A549 (cell line): Measurements from ENCODE around the gene MLXIP.

Experiments used
- CTCF ChIP-seq: fragments of >200 bp; sonication (Bioruptor Twin); formaldehyde crosslinking; IDR thresholded peaks from 3 replicates; pipeline ENCODE4 v1.5.1; 2016
- EHF ChIP-seq: fragments of 250-450 bp; sonication (Bioruptor Pico); IDR thresholded peaks from 2 replicates; pipeline ENCODE4 v1.5.0; 2020; ENCODE audit warnings: mild to moderate bottlenecking
- FOSB ChIP-seq: fragments of 250-450 bp; sonication (Bioruptor Pico); IDR thresholded peaks from 2 replicates; pipeline ENCODE4 v1.5.0; 2020; ENCODE audit warnings: mild to moderate bottlenecking, moderate library complexity
- HMGXB4 ChIP-seq: fragments of 250-450 bp; sonication (Bioruptor Pico); IDR thresholded peaks from 2 replicates; pipeline ENCODE4 v1.5.0; 2021; ENCODE audit warnings: mild to moderate bottlenecking, moderate library complexity, borderline replicate concordance
- MAZ ChIP-seq: fragments of 150-350 bp; IDR thresholded peaks from 2 replicates; pipeline ENCODE4 v1.6.1; 2014; ENCODE audit warnings: antibody characterized with exemption, low read depth, low read length, borderline replicate concordance
- NFE2L2 ChIP-seq: fragments of 150-350 bp; conservative IDR thresholded peaks from 2 replicates; pipeline ENCODE4 v1.6.1; 2014; ENCODE audit warnings: low read length
- NPAS2 ChIP-seq: fragments of 250-450 bp; sonication (Bioruptor Pico); IDR thresholded peaks from 2 replicates; pipeline ENCODE4 v1.8.0; 2022; ENCODE audit warnings: mild to moderate bottlenecking, moderate library complexity, borderline replicate concordance
- PHF8 ChIP-seq: fragments of 200-600 bp; sonication (generic); IDR thresholded peaks from 2 replicates; pipeline ENCODE4 v1.6.1; 2016; ENCODE audit warnings: low read depth, mild to moderate bottlenecking, antibody characterized with exemption, moderate library complexity, borderline replicate concordance
- POLR2A ChIP-seq: IDR thresholded peaks from 2 replicates; pipeline ENCODE4 v1.6.1; 2012; ENCODE audit warnings: mild to moderate bottlenecking, low read length
- RARB ChIP-seq: fragments of 250-450 bp; sonication (Bioruptor Pico); IDR thresholded peaks from 2 replicates; pipeline ENCODE4 v1.8.0; 2021; ENCODE audit warnings: mild to moderate bottlenecking, moderate library complexity

GRCh38 chr12:122192441-122192840 lies 113.9 kb downstream of the MLXIP start:
- TF ChIP-seq CTCF (no peak), HMGXB4 (CRISPR knock-in tag) (no peak), EHF (no peak), FOSB (CRISPR knock-in tag) (no peak), RARB (no peak), NPAS2 (no peak), NFE2L2 (no peak), MAZ (no peak), POLR2A (no peak), PHF8 (no peak)
